ENCODE data around the gene FAAH2.
"Not testable (repeated sequence)": the region's sequence is repeated elsewhere in the genome, so short reads cannot be mapped to it uniquely, and the experiment has no call there.

Gene FAAH2

DNA sequence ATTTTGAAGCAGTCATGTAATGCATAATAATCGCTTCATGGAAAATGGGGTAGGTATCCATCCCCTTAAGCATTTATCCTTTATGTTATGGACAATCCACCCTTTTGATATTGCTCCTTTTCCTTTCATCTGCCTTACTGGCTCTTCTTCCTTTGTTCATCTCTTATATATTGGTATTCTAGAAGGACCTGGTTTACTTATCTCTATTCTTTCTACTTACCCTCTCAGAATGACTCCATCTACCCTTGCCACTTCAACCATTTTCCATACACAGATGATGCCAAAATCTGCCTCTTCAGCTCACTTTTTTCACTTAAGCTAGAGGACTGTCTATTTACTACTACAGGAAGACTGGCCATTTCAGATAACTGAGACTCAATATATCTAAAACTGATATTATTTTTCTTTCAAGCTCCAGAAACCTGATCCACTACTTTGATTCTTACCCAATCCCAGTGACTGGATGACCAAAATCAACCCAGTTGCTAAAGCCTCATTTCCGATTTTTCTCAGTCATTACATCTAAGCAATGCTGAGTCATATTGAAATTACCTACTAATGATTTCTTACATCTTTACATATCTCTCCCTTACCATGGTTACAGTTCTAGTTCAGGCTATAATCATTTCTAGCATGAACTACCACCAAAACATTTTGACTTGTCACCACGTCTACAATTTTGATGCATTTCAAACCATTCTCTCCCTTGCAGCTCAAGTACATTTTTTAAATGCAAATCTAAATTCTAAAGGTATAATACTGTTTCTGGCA, 93.7 kb downstream of the FAAH2 start:
- no peak for DNase-seq

DNA sequence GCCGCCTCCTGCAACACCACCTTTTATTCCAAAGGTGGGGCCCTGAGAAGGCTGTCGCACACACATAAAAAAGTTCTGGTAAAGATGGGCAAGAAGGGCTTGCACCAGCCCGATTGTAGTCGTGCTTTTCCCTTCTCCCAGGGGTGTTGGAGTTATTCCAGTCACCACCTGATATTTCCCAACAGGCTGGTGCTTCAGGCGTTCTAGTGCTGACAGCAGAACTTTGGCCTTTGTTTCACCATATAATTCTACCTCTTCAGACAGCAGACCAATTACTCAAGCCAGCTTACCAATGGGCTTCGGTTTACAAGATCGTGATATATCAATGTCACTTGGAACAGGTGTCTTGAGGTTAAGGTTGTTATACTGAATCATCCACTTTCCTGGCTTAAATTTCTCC, 107.7 kb downstream of the FAAH2 start:
- not testable (repeated sequence) for DNase-seq

DNA sequence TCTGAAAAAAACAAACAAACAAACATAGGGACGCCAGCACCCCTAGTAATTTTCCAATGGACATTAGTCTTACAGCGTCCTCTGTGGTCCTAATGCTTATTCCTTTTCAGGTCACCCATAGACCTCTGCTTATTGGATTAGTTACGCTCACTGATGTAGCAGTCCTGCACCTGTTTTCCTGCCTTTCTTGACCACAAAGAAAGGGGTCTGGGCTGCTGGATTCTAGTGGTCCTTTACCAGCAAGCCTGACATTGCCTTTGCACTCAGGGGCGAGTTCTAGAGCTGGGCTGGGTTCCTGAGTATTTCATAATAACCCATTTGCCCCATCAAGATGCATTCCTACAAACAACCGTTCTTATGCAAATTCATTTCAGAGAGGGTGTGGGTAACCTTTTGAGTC, 116.7 kb downstream of the FAAH2 start:
- DNase-seq, result not testable (repeated sequence)

DNA sequence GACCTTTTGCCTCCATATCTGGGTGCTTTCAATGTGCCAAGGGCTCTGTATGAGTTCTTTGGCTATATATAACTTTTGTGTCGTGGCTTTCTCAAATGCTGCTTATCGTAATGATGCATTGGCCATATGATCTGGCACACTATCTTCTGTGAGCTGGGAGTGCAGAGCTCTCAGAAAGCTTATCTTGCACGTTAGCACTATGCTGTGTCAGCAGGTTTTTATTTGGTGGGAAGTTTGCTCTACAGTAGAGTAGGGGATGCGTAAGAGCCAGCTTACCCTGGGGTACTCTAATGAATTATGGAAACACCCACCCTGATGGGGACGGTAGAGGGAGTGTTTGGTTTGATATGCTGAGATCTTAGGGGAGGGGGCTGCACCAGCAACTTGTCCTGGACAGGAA, 119.6 kb downstream of the FAAH2 start:
- DNase-seq, result no peak

DNA sequence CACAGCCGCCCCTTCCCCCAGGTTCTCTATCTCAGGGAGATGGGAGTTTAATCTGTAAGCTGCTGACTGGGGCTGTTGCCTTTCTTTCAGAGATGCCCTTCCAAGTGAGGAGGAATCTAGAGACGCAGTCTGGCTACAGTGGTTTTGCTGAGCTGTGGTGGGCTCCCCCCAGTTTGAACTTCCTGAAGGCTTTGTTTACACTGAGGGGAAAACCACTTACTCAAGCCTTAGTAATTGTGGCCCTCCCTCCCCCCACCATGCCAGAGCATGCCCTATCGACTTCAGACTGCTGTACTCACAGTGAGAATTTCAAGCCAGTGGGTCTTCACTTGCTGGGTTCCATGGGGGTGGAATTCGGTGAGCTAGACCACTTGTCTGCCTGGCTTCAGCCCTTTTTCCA, 131.3 kb downstream of the FAAH2 start:
- no peak for DNase-seq

DNA sequence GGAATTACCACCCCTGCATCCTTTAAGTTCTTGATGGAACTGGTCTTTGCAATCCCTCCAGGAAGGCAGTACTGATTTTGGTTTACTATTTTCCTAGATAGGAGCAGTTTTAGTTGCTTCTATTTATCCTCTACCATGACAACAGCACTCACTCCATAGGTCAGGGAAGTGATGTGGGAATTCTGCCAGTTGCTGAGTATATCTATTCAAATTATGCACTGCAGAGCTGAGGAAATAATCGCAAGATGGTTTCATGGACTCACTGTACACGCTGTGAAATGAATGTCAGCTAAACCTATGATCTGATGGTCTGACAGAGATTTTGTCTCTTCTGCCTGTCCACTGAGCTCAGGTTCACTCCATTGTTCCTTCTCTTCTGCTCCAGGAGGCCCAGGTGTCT, 135.8 kb downstream of the FAAH2 start:
- no peak for DNase-seq

DNA sequence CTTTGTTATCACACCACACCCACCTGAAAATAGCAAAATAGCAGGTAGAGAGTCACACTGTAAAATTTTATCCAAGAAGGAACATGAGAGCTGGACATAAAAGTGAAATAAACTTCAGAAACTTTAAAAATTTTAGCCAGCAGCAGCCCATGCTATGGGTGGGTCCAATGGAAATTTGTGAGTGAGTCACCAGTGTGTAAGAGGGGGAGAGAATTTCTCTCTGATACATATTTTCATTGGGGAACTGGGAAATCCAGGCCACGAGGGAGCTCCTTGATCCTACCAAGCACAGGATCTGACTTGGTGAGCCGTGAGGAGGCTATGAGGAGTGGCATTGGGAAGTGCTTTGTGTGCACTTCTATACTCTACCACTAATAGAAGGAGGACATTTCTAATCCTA, 136.3 kb downstream of the FAAH2 start:
- no peak for DNase-seq

DNA sequence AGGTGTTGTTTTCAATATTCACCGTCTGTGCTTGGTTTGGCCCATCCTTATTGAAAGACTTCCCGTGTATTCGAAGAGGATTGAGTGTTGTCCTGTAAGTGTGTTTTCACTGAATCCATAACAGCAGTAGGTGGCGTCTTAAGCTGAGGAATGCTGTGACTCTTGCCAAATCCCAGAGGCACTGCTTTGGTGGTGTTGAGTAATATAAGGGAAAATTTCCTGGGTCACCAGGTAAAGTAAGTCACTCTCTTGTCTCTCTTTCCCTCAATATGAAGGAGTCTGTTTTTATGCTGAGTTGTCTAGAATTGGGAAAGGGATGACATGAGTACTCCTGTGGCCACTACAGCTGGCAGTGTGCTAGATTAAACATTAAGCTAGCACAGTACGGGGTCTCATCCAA, 158.6 kb downstream of the FAAH2 start:
- no peak for DNase-seq

DNA sequence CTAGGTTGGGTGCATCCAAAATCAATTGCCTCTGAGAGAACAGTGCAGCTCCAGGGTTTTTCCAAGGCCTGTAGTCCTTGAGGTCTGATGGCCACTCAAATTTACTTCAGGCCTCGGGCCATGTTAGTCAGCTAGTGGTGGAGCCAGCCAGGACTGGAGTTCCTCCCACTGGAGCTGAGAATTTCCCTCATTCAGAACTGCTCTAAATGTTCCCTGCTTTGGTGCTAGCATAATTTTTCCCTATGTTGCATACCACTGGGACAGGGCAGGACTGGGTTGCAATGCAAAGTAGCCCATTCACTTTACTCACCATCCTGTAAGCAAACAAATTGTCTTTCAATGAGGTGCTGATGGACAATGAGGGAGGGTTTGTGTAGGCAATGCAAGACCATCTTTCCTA, 159.3 kb downstream of the FAAH2 start:
- no peak for DNase-seq

DNA sequence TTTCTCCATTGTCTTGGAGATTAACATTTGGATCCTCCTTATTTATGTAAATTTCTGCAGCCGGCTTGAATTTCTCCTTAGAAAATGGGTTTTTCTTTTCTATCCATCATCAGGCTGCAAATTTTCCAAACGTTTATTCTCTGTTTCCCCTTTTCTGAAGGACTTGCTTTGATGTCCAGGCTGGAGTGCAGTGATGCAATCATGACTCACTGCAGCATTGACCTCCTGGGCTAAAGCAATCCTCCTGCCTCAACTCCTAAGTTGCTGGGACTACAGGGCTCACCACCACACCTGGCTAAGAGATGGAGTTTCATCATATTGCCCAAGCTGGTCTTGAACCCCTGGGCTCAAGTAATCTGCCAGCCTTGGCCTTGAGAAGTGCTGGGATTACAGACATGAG, 161.3 kb downstream of the FAAH2 start:
- DNase-seq, result no peak

DNA sequence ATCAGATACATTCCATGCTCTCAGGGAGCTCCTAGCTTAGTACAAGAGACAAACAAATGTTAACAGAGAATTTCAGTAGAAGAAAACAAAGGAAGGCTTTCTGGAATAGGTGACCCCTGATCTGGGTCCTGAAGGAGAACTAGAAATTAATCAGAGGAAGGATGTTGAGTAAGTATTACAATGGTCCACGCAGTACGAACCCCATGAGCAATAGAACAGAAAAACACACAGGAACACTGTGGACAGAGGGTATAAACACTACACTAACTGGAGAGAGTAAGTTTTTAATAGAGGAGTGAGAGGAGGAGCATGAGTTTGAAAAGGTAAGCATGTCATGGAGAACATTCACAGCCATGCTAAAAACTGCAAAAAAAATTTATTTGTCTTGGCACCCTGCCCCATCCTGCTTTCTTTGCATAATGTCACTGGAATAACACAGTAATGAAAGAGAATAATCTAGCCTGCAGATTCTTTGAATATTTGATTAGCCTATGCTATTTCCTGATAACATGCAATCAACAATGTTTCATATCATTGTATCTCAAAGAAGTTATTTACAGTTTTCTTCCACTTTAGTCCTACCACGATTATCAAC, 165.0 kb downstream of the FAAH2 start:
- DNase-seq, result no peak

DNA sequence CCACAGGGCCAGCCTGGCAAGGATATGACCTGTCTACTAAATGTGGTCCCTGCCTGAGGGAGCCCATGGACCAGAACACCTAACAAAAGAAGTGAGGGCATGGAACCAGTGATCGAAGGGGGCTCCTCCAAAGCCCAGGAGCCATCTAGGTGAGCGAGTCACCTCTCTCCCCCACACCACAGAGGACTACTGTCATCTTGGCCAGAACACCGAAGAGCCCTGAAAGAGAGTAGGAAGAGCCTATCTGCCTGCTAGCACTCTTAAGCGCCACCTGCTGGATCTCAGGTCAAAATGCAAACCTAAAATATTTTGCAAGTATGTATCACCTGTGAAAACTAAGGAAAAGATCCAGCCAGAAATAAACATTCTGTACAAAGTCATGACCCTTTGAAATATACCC, 167.4 kb downstream of the FAAH2 start:
- DNase-seq, result no peak

DNA sequence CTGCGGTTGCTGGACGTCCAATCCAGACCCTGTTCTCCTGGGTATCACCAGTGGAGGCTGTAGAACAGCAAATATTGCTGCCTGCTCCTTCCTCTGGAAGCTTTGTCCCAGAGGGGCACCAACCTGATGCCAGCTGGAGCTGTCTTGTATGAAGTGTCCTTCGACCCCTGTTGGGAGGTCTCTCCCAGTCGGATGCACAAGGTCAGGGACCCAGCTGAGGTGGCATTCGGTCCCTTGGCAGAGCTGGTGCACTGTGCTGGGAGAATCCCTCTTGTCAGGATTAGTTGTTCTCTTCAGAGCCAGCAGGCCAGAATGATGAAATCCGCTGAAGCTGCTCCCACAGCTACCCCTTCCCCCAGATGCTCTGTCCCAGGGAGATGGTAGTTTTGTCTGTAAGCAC, 195.0 kb downstream of the FAAH2 start:
- no peak for DNase-seq

DNA sequence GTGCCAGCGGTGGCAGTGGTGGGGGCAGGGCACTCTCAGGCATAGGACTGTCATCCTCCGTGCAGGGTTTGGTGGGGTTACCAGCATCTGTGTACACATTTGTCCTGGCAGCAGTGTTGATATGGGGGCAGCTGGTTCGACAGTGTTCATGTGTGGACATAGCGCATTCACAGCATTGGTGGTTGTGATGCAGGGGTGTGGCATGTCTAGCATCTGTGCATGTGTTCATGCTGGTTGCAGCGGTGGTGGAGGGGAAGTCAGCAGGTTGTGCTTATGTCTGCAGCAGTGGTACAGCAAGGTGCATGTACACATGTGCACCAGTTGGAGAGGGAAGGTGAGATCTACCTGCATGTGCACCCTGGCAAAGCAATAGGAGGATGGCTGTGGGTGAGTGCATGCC, 230.0 kb downstream of the FAAH2 start:
- no peak for DNase-seq

DNA sequence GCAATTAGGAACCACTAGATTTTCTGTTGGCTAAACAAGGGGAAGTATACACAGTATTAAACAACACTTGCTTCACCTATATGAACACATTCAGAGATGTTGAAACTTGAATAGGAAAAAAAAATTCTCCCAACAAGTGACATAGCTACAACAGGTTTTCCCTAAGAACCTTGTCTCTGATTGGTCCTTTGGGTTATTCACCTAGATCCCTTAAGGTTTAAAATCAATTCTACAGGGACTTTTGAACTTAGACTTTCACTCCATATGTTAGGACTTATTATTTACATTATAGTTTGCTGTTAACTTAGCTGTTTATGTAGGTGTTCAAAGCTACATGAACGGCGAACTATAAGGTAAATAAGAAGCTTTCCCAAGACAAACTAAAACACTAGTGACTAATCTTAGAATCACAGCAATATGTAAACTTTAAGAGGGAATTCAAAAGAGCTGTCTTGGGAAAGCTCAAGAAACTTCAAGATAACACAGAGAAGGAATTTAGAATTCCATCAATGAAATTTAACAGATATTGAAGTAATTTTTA, 233.1 kb downstream of the FAAH2 start:
- no peak for DNase-seq

DNA sequence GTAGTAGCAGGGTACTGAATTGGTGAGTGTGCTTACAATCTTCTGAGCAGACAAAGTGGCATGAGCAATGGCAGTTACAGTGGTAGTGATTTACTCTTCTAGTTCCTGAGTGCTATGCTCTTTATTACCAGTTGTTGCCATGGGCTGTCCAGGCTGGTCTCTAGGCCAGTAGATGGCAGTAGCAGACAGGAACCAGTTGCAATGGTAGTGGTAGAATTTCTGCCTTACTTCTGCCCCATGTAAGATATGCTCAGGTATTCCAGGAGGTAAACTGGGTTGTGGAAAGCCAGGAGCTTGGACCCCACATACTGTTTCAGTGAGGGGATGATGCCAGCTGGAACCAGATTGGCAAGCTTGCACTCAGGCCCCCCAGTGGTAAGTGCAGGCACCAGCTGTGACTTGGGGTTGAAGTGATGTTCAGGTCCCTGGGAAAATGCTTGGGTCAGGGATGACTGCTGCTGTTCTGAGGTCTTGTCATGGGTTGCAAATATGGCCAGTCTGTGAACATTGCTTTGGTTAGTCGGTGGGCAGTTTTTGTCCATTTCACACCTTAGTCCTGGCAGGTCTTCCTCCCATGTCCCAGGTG, 242.3 kb downstream of the FAAH2 start:
- DNase-seq, result no peak
